HS-5 (cell line): ENCODE measurements around the gene SMYD3.
A peak's percentile ranks its signal among the peaks of the same experiment; 100 is the strongest.
"Not testable (repeated sequence)": the region's sequence is repeated elsewhere in the genome, so short reads cannot be mapped to it uniquely, and the experiment has no call there.

Experiments
- DNase-seq: peaks from one replicate; pipeline ENCODE4 v3.0.0-alpha.2; 2012; ENCODE audit warnings: low read depth

The SMYD3 gene

DNA sequence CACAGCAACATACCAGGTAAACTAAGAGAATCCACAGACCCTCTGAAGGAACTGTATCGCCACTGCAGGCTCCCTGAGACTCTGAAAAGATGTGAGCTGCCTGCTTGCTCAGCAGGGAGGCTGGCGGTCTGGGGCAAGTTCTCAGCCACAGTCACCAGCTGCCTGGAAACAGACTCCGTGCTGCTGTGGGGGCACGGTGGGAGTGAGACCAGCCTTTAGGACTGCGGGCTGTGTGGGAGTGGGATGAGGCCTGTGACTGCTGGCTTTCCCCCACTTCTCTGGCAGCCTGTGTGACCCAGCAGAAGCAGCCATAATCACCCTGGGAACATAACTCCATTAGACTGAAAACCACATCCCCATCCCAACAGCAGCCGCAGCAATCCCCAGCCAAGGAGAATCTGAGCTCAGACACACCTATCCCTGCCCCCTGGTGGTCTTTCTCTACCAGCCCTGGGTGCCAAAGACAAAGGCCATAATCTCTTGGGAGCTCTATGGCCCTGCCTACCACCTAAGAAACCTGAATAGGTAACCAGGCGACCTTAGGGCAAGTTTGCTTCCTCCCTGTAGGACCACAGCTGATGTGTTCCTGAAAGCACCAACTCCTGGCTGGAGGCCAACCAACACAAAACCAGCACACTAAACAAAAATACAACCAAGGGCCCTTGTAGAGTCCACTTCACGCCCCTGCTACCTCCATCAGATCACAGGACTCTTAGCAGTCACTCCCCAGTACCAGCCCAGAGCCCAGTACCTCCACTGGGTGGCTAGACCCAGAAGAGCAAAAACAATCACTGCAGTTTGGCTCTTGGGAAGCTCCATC is 151.5 kb downstream of the SMYD3 start:
- no peak for DNase-seq

- DNase-seq = no peak
Observed at GRCh38 chr1:246351721-246352120, 155.4 kb downstream of the SMYD3 start.

- no peak for DNase-seq
Observed at GRCh38 chr1:246350745-246351144, 156.3 kb downstream of the SMYD3 start.

DNA sequence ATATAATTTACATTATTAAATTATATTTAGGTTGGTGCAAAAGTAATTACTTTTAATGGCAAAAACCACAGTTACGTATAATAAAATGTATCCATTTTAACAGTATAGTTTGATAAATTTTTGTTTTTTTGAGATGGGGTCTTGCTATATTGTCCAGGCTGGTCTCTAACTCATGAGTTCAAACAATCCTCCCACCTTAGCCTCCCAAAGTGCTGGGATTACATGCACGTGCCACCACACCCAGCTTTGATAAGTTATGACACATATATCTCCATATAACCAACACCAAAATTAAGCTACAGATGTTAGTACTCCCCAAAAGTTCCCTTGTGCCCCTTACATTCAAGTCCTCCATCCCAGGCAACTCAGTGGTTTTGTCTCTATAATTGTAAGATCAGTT is 163.1 kb downstream of the SMYD3 start:
- DNase-seq = no peak

- no peak for DNase-seq
Observed at GRCh38 chr1:246343251-246343650, 163.8 kb downstream of the SMYD3 start.

- no peak for DNase-seq
Observed at GRCh38 chr1:246338546-246338945, 168.5 kb downstream of the SMYD3 start.

DNA sequence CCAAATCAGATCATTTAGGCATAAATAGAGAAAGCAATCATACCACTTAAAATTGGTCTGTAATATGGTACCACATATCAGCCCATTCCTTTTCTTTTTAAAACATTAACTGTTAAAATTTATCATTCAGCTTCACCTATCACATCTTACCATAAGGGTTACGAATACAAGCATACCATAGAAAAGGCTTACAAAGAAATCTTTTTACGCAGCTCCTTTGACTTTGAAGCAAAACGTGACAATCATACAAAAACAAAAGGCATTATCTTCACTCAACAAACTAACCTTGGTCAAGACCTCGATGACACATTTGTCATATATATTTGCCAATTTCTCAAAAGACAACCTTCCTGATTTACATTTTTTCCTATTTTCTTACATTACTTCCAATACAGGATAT is 169.0 kb downstream of the SMYD3 start:
- DNase-seq = no peak

GRCh38 chr1:246335151-246335550 is 171.9 kb downstream of the SMYD3 start:
- no peak for DNase-seq

DNA sequence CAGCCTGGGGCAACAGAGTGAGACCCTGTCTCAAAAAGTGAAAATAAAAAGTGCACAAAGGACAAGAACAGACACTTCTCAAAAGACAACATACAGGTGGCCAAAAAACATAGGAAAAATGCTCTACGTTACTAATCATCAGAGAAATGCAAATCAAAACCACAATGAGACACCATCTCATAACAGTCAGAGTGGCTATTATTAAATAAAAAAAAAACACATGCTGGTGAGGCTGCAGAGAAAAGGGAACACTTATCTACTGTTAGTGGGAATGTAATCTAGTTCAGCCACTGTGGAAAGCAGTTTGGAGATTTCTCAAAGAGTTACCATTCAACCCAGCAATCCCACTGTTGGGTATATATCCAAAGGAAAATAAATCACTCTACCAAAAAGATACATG is 173.2 kb downstream of the SMYD3 start:
- no peak for DNase-seq

DNA sequence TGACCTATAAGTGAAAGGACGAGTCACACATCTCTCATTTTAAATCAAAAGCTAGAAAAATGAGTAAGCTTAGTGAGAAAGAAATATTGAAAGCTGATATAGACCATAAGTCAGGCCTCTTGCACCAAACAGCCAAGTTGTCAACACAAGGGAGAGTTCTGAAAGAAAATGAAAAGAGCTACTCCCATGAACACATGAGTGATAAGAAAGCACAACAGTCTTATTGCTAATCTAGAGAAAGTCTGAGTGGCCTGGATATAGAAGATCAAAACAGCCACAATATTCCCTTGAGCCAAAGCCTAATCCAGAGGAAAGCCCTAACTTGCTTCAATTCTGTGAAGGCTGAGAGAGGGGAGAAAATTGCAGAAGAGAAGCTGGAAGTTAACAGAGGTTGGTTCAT is 175.0 kb downstream of the SMYD3 start:
- no peak for DNase-seq

- DNase-seq = no peak
Observed at GRCh38 chr1:246329900-246330299, 177.2 kb downstream of the SMYD3 start.

- not testable (repeated sequence) for DNase-seq
Observed at GRCh38 chr1:246329292-246329691, 177.8 kb downstream of the SMYD3 start.

DNA sequence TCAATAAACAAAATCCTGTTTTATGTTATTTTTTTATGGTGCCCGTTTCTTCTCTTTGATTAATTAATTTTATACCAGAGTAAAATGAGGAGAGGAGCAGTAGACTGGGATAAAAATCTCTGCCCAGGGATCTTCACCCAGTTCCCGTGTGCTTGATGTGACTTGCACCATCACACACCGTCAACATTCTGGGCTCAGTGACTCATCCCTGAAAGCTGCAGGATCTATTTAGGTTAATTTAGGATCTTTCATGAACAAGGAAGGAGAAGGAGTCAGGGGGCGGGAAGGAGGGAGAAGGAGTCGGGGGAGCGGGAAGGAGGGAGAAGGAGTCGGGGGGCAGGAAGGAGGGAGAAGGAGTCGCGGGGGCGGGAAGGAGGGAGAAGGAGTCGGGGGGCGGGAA is 182.4 kb downstream of the SMYD3 start:
- DNase-seq = peak; percentile 35

- not testable (repeated sequence) for DNase-seq
Observed at GRCh38 chr1:246324033-246324432, 183.0 kb downstream of the SMYD3 start.

GRCh38 chr1:246320286-246320685 is 186.8 kb downstream of the SMYD3 start:
- DNase-seq = no peak

DNA sequence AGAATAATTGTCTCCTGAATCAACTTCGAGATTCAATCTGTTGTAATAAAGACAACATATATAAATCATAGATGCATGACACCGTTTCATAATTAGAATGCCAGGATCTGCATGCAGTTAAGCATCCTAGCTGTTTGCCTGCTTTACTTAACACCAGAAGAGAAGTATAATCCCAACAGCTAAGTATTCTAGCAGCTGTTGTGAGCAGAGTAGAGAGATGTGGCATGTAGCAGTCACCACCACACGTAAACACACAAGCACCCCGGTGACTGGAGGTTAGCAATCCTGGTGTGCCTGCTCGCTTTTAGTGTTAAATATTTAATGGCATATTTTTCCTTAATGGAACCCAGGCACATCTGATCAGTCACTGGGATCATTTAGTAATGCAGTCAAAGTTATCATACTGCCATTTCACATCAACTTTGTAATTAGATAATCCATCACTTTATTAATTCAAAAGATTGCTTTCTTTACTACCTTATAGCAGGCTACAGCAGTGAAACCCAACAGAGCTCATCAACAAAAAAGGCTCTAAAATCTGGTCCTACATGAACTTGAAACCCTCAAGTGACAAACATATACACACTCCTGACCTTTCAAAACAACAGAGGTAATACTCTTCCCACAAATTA is 187.9 kb downstream of the SMYD3 start:
- no peak for DNase-seq

DNA sequence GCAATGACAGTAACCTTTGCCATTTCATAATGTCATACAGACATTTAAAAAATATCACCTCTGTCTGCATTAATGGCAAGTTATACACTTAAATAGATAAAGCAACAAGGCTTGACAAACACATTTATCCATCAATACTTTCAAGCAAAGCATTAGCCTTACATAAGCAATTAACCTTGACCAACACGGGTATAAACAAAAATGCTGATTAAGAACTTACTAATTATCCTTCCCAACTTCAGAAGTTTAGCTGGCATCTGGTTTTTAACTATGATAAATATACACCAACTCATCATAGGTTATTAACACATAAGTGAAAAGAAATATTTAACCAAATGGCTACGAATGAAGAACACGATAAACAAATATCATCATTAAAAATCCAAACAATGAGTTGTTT is 188.5 kb downstream of the SMYD3 start:
- DNase-seq = no peak

GRCh38 chr1:246318036-246318359 is 189.1 kb downstream of the SMYD3 start:
- no peak for DNase-seq

DNA sequence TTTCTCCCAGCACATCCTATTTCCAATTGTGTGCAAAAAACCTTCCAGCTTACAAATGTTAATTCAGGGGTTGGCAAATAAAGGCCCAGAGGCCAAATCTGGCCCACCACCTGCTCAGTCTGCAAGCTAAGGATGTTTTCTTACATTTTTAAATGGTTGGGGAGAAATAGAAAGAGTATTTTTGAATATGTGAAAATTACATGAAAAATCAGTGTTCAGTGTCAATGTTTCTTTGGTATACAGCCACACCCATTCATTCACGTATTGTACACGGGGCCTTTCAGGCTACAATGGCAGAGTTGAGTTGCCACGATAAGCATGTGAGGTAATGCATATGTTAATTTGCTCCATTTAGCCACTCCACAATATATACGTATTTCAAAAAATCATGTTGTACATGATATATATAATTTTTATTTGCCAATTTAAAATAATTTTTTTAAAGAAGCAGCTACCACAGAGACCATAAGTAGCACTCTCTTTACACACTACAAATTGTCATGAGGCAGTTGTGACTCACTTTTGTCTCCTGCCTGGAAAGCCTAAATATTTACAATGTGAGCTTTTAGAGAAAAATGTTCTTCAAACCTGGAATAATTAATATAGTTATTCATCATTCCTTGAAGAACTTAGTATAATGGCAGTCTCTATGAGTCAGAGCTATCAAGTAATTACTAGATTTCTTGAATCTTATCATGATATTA is 189.6 kb downstream of the SMYD3 start:
- DNase-seq = peak; percentile 20

DNA sequence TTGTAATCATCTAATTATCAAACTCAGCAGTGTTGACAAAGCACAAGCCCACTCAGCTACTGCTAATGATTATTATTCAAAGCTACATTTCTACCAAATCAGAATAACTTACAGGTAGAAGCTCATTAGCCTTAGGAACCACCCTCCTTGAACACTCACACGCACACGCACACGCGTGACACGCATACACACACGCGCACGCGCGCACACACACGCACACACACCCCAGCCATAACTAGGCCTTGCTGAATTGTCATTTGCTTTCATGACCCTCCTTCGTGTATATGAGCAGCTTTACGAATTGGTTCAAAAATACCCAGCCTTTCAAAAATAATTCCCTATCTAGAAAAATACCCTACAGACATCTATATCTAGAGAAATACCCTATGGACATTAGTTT is 195.6 kb downstream of the SMYD3 start:
- no peak for DNase-seq

DNA sequence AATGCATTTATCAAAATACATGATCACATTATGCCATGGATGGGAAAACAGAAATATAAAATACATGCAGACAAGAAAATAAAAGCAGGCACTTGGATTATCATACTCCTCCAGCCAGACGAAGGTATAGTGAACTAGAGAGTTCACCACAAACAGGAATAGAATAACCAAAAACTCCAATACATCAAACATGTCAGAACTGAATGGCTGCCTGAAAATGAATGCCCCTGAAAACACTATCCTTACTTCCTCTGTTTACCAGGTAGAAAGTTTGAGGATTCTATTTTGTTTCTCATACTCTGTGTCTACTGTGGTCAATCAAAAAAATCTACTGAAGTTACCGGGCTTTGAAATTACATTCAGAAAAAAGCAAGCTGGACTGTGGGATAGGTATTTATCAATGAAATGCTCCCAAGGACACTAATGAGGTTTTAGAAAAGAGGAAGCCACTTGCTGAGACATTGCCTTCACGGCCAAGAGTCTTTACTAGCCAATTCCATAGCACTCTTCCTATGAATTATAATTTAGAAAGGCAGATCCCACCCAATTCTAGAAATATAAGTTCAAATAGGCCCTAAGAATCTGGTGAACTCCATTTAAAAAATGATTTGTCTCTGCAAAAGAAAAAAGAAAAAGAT is 197.7 kb downstream of the SMYD3 start:
- DNase-seq = no peak

GRCh38 chr1:246308533-246309075 is 198.5 kb downstream of the SMYD3 start:
- DNase-seq = no peak
